HFF-Myc (cell line): ENCODE results near the gene NOCT.
"Not testable (repeated sequence)": the region's sequence is repeated elsewhere in the genome, so short reads cannot be mapped to it uniquely, and the experiment has no call there.

Experiments
- DNase-seq: peaks from one replicate; pipeline ENCODE4 v3.0.0-alpha.2; 2011; ENCODE audit warnings: low read depth; ENCODE audit errors: extremely low read depth
- H3K4me3 ChIP-seq: replicated peaks from 2 replicates; pipeline ENCODE4 v1.5.1; 2011; ENCODE audit warnings: low read depth, mild to moderate bottlenecking, control low read depth, low read length
- CTCF ChIP-seq: IDR thresholded peaks from 2 replicates; pipeline ENCODE4 v1.5.1; 2012; ENCODE audit warnings: mild to moderate bottlenecking, low read depth, low read length, control low read depth; ENCODE audit errors: missing control alignments

The NOCT gene

DNA sequence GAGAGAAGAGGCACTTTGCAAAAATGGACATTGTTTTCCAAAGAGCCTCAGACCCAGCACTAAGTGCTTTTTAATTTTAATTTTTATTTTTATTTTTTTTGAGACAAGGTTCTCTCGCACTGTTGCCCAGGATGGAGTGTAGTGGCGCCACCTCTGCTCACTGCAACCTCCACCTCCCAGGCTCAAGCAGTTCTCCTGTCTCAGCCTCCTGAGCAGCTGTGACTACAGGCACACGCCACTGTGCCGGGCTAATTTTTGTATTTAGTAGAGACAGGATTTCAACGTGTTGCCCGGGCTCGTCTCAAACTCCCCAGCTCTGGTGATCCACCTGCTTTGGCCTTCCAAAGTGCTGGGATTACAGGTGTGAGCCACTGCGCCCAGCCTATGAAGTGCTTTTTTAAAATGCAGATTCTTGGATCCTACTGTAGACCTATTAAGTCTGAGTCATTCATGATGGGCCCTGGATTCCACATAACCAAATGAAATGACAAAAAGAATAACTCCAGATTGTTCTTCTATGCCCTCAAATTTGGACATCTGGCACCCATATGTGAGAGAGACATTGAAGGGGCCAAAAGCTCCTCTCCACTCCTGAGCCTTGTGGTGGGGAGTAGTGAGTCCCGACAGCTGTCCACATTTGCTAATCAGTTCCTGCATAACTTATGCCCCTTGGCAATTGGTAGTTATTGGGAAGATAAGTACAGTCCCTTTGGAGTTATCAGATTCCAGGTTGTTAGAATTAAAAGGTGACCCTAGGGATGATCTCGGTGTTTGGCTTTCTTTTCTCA lies 3.6 kb downstream of the NOCT start:
- no peak for TF ChIP-seq CTCF
- H3K4me3 ChIP-seq: peak overlapping the region; percentile 89
- peak; percentile 90 for DNase-seq

DNA sequence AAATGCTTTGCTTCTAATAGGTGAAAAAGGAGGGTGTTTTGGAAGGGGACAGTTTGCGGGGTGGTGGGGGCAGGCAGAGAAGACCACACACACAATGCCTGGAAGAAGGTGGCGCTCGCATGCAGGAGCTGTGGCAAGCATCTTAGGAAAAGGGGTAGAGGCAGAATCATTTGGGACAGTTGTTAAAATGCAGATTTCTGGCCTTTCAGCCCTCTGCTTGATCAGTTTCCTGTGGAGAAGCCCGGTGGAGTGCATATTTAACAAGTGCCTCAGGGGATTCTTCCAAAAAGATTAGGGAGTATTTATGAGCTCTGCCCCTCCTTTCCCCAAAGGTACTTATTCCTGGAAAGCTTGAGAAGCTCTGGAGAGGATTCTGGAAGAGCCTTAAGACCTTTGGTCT lies 4.8 kb downstream of the NOCT start:
- no peak for DNase-seq
- H3K4me3 ChIP-seq: peak overlapping the region; percentile 89; the same call in 1 of the 2 replicates
- no peak for TF ChIP-seq CTCF

DNA sequence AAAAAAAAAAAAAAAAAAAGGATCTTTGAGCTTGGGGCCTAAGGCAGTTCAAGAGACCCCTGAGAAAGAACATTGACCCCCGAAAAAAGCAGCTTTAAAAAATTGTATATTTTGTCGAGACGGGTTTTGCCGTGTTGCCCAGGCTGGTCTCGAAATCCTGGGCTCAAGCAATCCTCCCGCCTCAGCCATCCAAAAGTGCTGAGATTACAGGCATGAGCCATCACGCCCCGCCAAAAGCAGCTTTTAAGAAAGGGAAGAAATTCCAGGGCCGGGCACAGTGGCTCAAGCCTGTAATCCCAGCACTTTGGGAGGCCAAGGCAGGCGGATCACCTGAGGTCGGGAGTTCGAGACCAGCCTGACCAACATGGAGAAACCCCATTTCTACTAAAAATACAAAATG lies 5.5 kb downstream of the NOCT start:
- not testable (repeated sequence) for H3K4me3 ChIP-seq, DNase-seq

GRCh38 chr4:139022835-139023234 lies 7.3 kb downstream of the NOCT start:
- DNase-seq: no peak
- TF ChIP-seq CTCF: no peak
- H3K4me3 ChIP-seq: no peak overlapping the region

DNA sequence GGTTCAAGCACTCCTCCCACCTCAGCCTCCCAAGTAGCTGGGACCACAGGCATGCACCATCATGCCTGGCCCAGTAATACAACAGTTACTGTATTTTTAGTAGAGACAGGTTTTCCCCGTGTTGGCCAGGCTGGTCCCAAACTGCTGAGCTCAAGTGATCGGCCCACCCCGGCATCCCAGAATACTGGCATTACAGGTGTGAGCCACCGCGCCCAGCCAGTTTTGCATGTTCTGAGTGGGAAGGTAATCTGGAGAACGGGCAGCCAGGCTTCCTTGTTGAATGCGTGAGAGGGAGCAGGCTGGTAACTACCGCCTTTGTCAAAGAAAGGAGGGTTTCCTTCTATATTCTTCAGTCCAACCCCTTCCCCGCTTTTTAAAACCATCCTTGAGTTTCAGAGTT lies 9.1 kb downstream of the NOCT start:
- no peak for TF ChIP-seq CTCF
- H3K4me3 ChIP-seq: no peak overlapping the region
- DNase-seq: no peak

DNA sequence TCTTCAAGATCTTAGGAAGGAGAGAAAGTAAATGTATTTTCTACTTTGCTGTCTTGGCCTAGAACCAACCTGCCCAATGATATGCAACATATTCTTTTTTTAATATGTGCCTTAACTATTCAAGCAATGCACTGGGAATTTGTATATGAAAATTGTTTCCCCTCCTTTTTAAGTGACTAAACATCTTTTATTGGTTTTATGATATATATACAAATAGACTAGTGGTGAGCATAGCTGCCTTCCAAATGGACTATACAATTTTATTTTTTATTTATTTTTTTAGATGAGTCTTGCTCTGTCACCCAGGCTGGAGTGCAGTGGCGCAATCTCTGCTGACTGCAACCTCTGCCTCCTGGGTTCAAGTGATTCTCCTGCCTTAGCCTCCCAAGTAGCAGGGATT lies 10.3 kb downstream of the NOCT start:
- no peak for DNase-seq
- no peak overlapping the region for H3K4me3 ChIP-seq
- no peak for TF ChIP-seq CTCF

DNA sequence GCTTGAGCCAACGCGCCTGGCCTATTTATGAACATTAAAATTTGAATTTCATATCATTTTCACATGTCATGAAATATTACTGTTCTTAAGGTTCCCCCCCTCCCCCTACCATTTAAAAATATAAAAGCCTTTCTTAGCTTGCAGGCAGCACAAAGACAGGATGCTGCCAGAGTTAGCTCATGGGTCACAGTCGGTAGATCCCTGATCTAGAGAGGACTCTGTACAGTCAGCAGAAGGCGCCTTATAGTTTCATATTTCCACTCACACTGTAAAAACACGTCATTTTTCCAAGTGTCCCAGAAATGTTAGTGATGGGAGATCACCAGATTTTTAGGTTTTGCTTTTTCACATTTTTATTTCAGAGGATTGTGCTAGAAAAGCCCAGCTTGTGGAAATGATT lies 12.2 kb downstream of the NOCT start:
- H3K4me3 ChIP-seq: no peak overlapping the region
- no peak for DNase-seq
- no peak for TF ChIP-seq CTCF
